Endothelial cell of umbilical vein (primary cell): ENCODE measurements around the gene MAP6D1.

ENCODE experiments used
- MYC ChIP-seq: IDR thresholded peaks from one replicate; pipeline ENCODE4 v1.6.1; 2011; ENCODE audit warnings: mild to moderate bottlenecking, low read depth, low read length
- POLR2AphosphoS5 ChIP-seq: IDR thresholded peaks from 2 replicates; pipeline ENCODE4 v1.6.1; 2012; ENCODE audit warnings: low read depth, mild to moderate bottlenecking, control low read depth, low read length, moderate library complexity; ENCODE audit not compliant: insufficient read depth

- TF ChIP-seq MYC (no peak), POLR2AphosphoS5 (no peak)
Measured at GRCh38 chr3:183839751-183840150, 14.4 kb upstream of the MAP6D1 start.
